ENCODE results near the gene VSTM4.

Gene VSTM4

GRCh38 chr10:49079072-49079471 lies 36.2 kb downstream of the VSTM4 start:
- TF ChIP-seq JUND (IDR thresholded peaks at IDR 0.05; ENCODE audit: low read depth), result no peak
- DNase-seq (ENCODE audit: low read depth in 1 of 2, low spot score in 1 of 2), result no peak
- in situ Hi-C loops (cut with HindIII; ENCODE audit: low pct_unique_long_range_greater_than_20kb, low sequenced_read_pairs), result no loop called here

GRCh38 chr10:49078433-49078832 lies 36.9 kb downstream of the VSTM4 start:
- in situ Hi-C loops (cut with HindIII; ENCODE audit: low pct_unique_long_range_greater_than_20kb, low sequenced_read_pairs), result no loop called here
- no peak for DNase-seq (ENCODE audit: low read depth in 1 of 2, low spot score in 1 of 2)

GRCh38 chr10:49076741-49077521 lies 38.4 kb downstream of the VSTM4 start:
- DNase-seq (ENCODE audit: low read depth in 1 of 2, low spot score in 1 of 2), result no peak
- in situ Hi-C loops (cut with HindIII; ENCODE audit: low pct_unique_long_range_greater_than_20kb, low sequenced_read_pairs), result no loop called here
- no peak for TF ChIP-seq JUND (IDR thresholded peaks at IDR 0.05; ENCODE audit: low read depth)

More at GRCh38 chr10:49078433-49078832, 36.9 kb downstream of the VSTM4 start:
- no peak for TF ChIP-seq JUND (IDR thresholded peaks at IDR 0.05; ENCODE audit: low read depth)

GRCh38 chr10:49076319-49076718 lies 39.0 kb downstream of the VSTM4 start:
- TF ChIP-seq JUND (IDR thresholded peaks at IDR 0.05; ENCODE audit: low read depth), result no peak
- in situ Hi-C loops (cut with HindIII; ENCODE audit: low pct_unique_long_range_greater_than_20kb, low sequenced_read_pairs), result no loop called here
- DNase-seq (ENCODE audit: low read depth in 1 of 2, low spot score in 1 of 2), result peak in 1 of 2 experiments; percentile 31

GRCh38 chr10:49075743-49076142 lies 39.6 kb downstream of the VSTM4 start:
- TF ChIP-seq JUND (IDR thresholded peaks at IDR 0.05; ENCODE audit: low read depth), result no peak
- in situ Hi-C loops (cut with HindIII; ENCODE audit: low pct_unique_long_range_greater_than_20kb, low sequenced_read_pairs), result no loop called here
- no peak for DNase-seq (ENCODE audit: low read depth in 1 of 2, low spot score in 1 of 2)

- TF ChIP-seq JUND (IDR thresholded peaks at IDR 0.05; ENCODE audit: low read depth), result no peak
- in situ Hi-C loops (cut with HindIII; ENCODE audit: low pct_unique_long_range_greater_than_20kb, low sequenced_read_pairs), result no loop called here
- no peak for DNase-seq (ENCODE audit: low read depth in 1 of 2, low spot score in 1 of 2)
Observed at GRCh38 chr10:49074836-49075682, 40.3 kb downstream of the VSTM4 start.

- in situ Hi-C loops (cut with HindIII; ENCODE audit: low pct_unique_long_range_greater_than_20kb, low sequenced_read_pairs), result no loop called here
- TF ChIP-seq JUND (IDR thresholded peaks at IDR 0.05; ENCODE audit: low read depth), result no peak
- peak in 1 of 2 experiments; percentile 14 for DNase-seq (ENCODE audit: low read depth in 1 of 2, low spot score in 1 of 2)
Observed at GRCh38 chr10:49072166-49072885, 43.0 kb downstream of the VSTM4 start.

GRCh38 chr10:49071160-49071761 lies 44.1 kb downstream of the VSTM4 start:
- in situ Hi-C loops (cut with HindIII; ENCODE audit: low pct_unique_long_range_greater_than_20kb, low sequenced_read_pairs), result no loop called here
- TF ChIP-seq JUND (IDR thresholded peaks at IDR 0.05; ENCODE audit: low read depth), result no peak
- DNase-seq (ENCODE audit: low read depth in 1 of 2, low spot score in 1 of 2), result no peak

- no peak for DNase-seq (ENCODE audit: low read depth in 1 of 2, low spot score in 1 of 2)
- no peak for TF ChIP-seq JUND (IDR thresholded peaks at IDR 0.05; ENCODE audit: low read depth)
- in situ Hi-C loops (cut with HindIII; ENCODE audit: low pct_unique_long_range_greater_than_20kb, low sequenced_read_pairs), result no loop called here
Observed at GRCh38 chr10:49070701-49071100, 44.6 kb downstream of the VSTM4 start.

GRCh38 chr10:49068672-49069217 lies 46.6 kb downstream of the VSTM4 start:
- no peak for TF ChIP-seq JUND (IDR thresholded peaks at IDR 0.05; ENCODE audit: low read depth)
- DNase-seq (ENCODE audit: low read depth in 1 of 2, low spot score in 1 of 2), result no peak
- in situ Hi-C loops (cut with HindIII; ENCODE audit: low pct_unique_long_range_greater_than_20kb, low sequenced_read_pairs), result no loop called here

GRCh38 chr10:49068209-49068608 lies 47.1 kb downstream of the VSTM4 start:
- DNase-seq (ENCODE audit: low read depth in 1 of 2, low spot score in 1 of 2), result no peak
- in situ Hi-C loops (cut with HindIII; ENCODE audit: low pct_unique_long_range_greater_than_20kb, low sequenced_read_pairs), result no loop called here
- no peak for TF ChIP-seq JUND (IDR thresholded peaks at IDR 0.05; ENCODE audit: low read depth)

Measured in T47D (cell line).